ENCODE measurements around the gene CNNM1. TPM values are rescaled to one million over a fixed set of nuclear protein-coding genes. Genes with fewer than 3 reads are reported as not detected.
A peak's percentile ranks its signal among the peaks of the same experiment; 100 is the strongest.

Gene CNNM1
- total and polyA plus RNA-seq, 3 experiments from 2014 or later: 0.11 to 0.16 TPM; not detected in 1

DNA sequence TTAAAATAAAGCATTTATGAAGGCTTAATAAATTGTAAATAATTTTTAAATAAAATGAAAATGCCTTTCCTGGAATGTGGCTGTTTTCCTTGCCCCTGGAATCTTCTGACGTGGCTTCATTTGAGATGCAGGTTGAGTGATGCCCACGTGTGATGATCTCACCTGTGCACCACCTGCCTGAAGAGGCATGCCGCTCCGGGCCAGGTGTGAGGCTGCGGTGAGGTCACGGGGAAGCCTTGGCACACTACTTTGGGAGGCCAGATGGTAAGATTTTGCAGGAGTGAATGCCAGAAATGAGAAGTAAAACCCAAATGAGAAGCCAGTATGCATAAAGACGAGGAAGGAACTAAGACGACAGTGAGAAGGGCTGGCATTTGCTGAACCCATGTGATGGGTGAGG is 65.1 kb downstream of the CNNM1 start:
- Histone ChIP-seq H3K27me3 (ENCODE audit: insufficient read depth, low read length, poor library complexity, severe bottlenecking) (no peaks in the 10 kb centered on the region), H3K4me1 (ENCODE audit: insufficient read depth, low read length) (peaks cover 4% of the 10 kb centered on the region), H3K9me3 (ENCODE audit: low read length) (no peaks in the 10 kb centered on the region), H3K4me3 (ENCODE audit: low read length) (no peak overlapping the region), H3K36me3 (ENCODE audit: insufficient read depth, low read length) (peaks cover 6% of the 10 kb centered on the region), H3K27ac (ENCODE audit: low read depth, low read length) (no peak overlapping the region)
- peaks cover 0 to 3% (median 2%) of the 10 kb centered on the region in 3 donors for H3K4me1 Mint-ChIP-seq
- no peak for DNase-seq
- H3K4me3 Mint-ChIP-seq: no peak overlapping the region
- peak overlapping the region in 1 of 8 donors; percentile 50 for H3K27ac Mint-ChIP-seq
- no peaks in the 10 kb centered on the region for H3K9me3 Mint-ChIP-seq
- ChIA-PET CTCF (interaction anchor here (4.0 kb wide), 1 partner anchor 9 kb away, joined by 28 read pairs; no protein-coding TSS in a partner anchor), POLR2A (no interaction called here)
- peaks cover 0 to 34% (median 6%) of the 10 kb centered on the region in 3 donors for H3K36me3 Mint-ChIP-seq
- H3K27me3 Mint-ChIP-seq: no peaks in the 10 kb centered on the region

DNA sequence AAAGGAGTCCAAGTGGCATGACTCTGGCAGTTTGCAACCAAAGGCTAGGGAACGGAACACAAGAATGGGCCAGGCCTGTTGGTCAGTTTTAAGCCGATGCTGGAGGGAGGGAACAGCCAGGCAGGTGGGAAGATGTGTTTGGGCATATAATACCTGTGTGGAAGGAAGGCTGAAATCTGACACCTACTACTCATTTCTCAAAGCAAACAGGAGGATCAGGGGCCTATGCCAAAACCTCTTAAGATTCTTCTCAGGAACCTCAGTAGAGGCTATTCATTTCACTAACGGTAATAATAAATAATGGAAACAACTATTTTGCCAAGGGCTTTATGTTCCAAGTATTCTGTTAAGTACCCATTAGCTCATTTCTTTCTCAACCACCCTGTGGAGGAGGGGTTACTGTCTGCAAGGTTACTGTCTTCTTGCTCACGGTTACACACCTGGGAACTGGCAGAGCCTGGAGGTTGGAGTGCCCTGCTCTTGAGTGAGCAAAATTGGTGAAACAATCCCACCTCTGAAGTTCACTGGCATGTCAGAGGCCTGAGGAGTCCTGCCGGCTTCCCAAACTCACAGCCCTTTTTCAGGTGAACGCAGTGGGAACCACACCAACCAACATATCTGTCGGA is 65.7 kb downstream of the CNNM1 start:
- H3K27ac Mint-ChIP-seq: peak overlapping the region in 2 of 8 donors; percentile 39 to 50
- H3K27me3 Mint-ChIP-seq: no peaks in the 10 kb centered on the region

DNA sequence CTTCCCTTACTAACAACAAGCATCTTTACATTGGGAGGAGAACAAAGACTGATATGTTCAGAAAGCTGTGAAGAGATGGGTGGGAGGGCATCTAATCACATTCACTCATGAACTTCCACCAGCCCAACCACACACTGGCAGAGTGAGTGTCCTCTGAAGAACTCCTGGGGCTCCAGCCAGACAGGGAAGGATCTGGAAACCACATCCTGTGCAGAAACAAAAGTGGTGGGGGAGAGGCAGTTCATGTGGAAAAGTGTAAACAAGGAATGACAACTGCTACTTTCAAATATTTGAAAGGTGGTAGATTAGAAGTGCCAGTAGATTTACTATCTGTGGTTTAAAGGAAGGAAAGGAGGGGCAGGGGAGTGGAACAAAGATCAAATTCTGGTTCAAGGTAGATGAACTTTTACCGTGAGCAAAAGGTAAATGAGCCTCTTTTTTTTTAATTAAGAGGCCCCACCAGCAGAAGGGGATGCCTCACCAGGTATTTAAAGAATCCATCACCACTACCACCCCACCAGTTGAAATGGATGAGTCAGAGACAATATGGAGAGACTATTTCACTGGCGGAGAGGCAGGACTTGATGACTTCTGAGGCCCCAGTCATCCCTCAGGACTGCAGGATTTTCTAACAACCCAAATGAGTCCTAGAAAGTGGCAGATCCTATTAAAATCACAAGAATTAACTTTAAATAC is 66.7 kb downstream of the CNNM1 start:
- ChIA-PET CTCF (no interaction called here), POLR2A (no interaction called here)
- Histone ChIP-seq H3K27me3 (ENCODE audit: insufficient read depth, low read length, poor library complexity, severe bottlenecking) (no peaks in the 10 kb centered on the region), H3K4me1 (ENCODE audit: insufficient read depth, low read length) (peaks cover 4% of the 10 kb centered on the region), H3K9me3 (ENCODE audit: low read length) (no peaks in the 10 kb centered on the region), H3K36me3 (ENCODE audit: insufficient read depth, low read length) (peaks cover 9% of the 10 kb centered on the region), H3K27ac (ENCODE audit: low read depth, low read length) (no peak overlapping the region), H3K4me3 (ENCODE audit: low read length) (no peak overlapping the region)
- H3K27ac Mint-ChIP-seq: peak overlapping the region in 5 of 8 donors; percentile 0 to 84 (median 41)
- H3K9me3 Mint-ChIP-seq: no peaks in the 10 kb centered on the region
- no peak overlapping the region for H3K4me3 Mint-ChIP-seq
- peaks cover 0 to 48% (median 6%) of the 10 kb centered on the region in 3 donors for H3K36me3 Mint-ChIP-seq
- no peak for DNase-seq
- H3K27me3 Mint-ChIP-seq: no peaks in the 10 kb centered on the region
- H3K4me1 Mint-ChIP-seq: peaks cover 0 to 3% (median 2%) of the 10 kb centered on the region in 3 donors

More for the DNA sequence above, 65.7 kb downstream of the CNNM1 start:
- H3K36me3 ChIP-seq (ENCODE audit: insufficient read depth, low read length): peaks cover 9% of the 10 kb centered on the region
- H3K4me3 ChIP-seq (ENCODE audit: low read length): no peak overlapping the region
- Mint-ChIP-seq H3K9me3 (no peaks in the 10 kb centered on the region), H3K4me3 (no peak overlapping the region), H3K36me3 (peaks cover 0 to 40% (median 6%) of the 10 kb centered on the region in 3 donors), H3K4me1 (peaks cover 0 to 3% (median 2%) of the 10 kb centered on the region in 3 donors)
- no peaks in the 10 kb centered on the region for H3K27me3 ChIP-seq (ENCODE audit: insufficient read depth, low read length, poor library complexity, severe bottlenecking)
- H3K9me3 ChIP-seq (ENCODE audit: low read length): no peaks in the 10 kb centered on the region
- ChIA-PET CTCF (no interaction called here), POLR2A (no interaction called here)
- DNase-seq: no peak
- H3K27ac ChIP-seq (ENCODE audit: low read depth, low read length): no peak overlapping the region
- H3K4me1 ChIP-seq (ENCODE audit: insufficient read depth, low read length): peaks cover 4% of the 10 kb centered on the region

DNA sequence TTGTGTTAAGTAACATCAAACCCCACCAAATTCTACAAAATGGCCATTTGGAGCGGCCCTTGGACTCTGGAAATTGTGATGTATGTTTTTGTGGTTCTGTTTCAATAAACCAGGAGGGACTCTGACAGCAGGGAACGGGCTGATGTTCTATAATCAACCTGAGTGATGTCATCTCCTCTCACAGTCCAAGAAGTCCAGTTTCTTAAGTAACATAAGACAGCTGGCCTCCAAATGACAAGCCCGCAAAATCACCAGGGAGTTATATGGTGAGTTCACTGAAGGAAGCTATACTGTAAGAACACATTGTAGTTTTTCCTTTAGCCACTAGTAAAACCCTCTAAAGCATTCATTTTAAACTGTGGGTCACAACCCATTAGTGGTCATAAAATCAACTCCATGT is 67.3 kb downstream of the CNNM1 start:
- H3K4me1 Mint-ChIP-seq: peaks cover 0 to 3% (median 2%) of the 10 kb centered on the region in 3 donors

DNA sequence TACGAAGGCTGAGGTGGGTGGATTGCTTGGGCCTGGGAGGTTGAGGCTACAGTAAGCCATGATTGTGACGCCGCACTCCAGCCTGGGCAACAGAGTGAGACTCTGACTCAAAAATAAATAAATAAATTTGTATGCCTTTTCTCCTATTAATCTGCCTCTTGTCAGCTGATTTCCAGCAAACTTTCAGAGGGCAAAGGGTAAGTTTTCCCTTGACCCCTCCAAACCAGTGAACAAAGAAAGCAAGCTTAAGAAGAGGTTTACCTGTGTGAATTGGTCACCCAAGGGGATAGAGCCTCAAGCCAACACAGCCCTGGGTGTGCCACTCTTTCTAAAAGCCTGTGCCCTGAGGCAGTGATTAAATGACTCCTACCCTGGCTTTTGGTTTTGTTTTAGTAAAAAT is 70.5 kb downstream of the CNNM1 start:
- H3K4me3 Mint-ChIP-seq: no peak overlapping the region
- H3K27me3 ChIP-seq (ENCODE audit: insufficient read depth, low read length, poor library complexity, severe bottlenecking): no peaks in the 10 kb centered on the region
- no peak overlapping the region for H3K4me3 ChIP-seq (ENCODE audit: low read length)
- H3K9me3 Mint-ChIP-seq: no peaks in the 10 kb centered on the region
- peaks cover 17% of the 10 kb centered on the region for H3K36me3 ChIP-seq (ENCODE audit: insufficient read depth, low read length)
- no peaks in the 10 kb centered on the region for H3K27me3 Mint-ChIP-seq
- no peak overlapping the region for H3K27ac Mint-ChIP-seq
- peaks cover 5 to 82% (median 12%) of the 10 kb centered on the region in 3 donors for H3K36me3 Mint-ChIP-seq
- no peaks in the 10 kb centered on the region for H3K4me1 Mint-ChIP-seq
- no peak for DNase-seq
- H3K4me1 ChIP-seq (ENCODE audit: insufficient read depth, low read length): no peaks in the 10 kb centered on the region
- H3K27ac ChIP-seq (ENCODE audit: low read depth, low read length): no peak overlapping the region
- no peaks in the 10 kb centered on the region for H3K9me3 ChIP-seq (ENCODE audit: low read length)
- ChIA-PET POLR2A (no interaction called here), CTCF (no interaction called here)

More for the DNA sequence above, 67.3 kb downstream of the CNNM1 start:
- no peaks in the 10 kb centered on the region for H3K27me3 ChIP-seq (ENCODE audit: insufficient read depth, low read length, poor library complexity, severe bottlenecking)
- POLR2A ChIA-PET: no interaction called here
- H3K4me3 Mint-ChIP-seq: no peak overlapping the region
- H3K4me1 ChIP-seq (ENCODE audit: insufficient read depth, low read length): peaks cover 4% of the 10 kb centered on the region
- no peaks in the 10 kb centered on the region for H3K9me3 Mint-ChIP-seq
- no peak overlapping the region for H3K27ac Mint-ChIP-seq
- H3K4me3 ChIP-seq (ENCODE audit: low read length): no peak overlapping the region
- peaks cover 9% of the 10 kb centered on the region for H3K36me3 ChIP-seq (ENCODE audit: insufficient read depth, low read length)
- no peaks in the 10 kb centered on the region for H3K9me3 ChIP-seq (ENCODE audit: low read length)
- CTCF ChIA-PET: no interaction called here
- peaks cover 0 to 53% (median 6%) of the 10 kb centered on the region in 3 donors for H3K36me3 Mint-ChIP-seq
- DNase-seq: no peak
- no peaks in the 10 kb centered on the region for H3K27me3 Mint-ChIP-seq
- no peak overlapping the region for H3K27ac ChIP-seq (ENCODE audit: low read depth, low read length)

DNA sequence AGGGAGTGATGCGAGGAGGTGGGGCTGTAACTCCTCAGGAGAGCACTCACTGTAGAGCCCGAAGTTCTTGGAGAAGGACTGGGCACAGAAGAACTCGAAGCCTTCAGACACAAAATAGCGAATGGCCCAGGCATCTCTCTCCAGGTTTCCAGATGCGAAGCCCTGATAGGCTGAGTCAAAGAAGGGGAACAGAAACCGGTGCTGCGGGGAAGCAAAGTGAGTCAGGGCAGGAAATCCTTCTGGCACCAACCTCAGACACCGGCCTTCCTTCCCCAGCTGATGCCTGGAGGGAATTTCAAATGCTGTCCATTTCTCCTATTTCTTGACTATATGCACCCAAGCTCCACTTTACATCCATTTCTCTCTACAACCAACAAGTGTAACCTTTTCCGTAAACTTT is 74.5 kb downstream of the CNNM1 start:
- ChIA-PET POLR2A (no interaction called here), CTCF (interaction anchor here (5.1 kb wide), 1 partner anchor 11 kb away, joined by 28 read pairs; no protein-coding TSS in a partner anchor)
- H3K27me3 Mint-ChIP-seq: no peaks in the 10 kb centered on the region
- H3K9me3 Mint-ChIP-seq: no peaks in the 10 kb centered on the region
- no peak for DNase-seq
- no peak overlapping the region for H3K4me3 Mint-ChIP-seq
- no peaks in the 10 kb centered on the region for H3K4me1 Mint-ChIP-seq
- Histone ChIP-seq H3K4me1 (ENCODE audit: insufficient read depth, low read length) (no peaks in the 10 kb centered on the region), H3K36me3 (ENCODE audit: insufficient read depth, low read length) (peaks cover 27% of the 10 kb centered on the region), H3K9me3 (ENCODE audit: low read length) (no peaks in the 10 kb centered on the region), H3K27me3 (ENCODE audit: insufficient read depth, low read length, poor library complexity, severe bottlenecking) (no peaks in the 10 kb centered on the region), H3K4me3 (ENCODE audit: low read length) (no peak overlapping the region), H3K27ac (ENCODE audit: low read depth, low read length) (no peak overlapping the region)
- H3K36me3 Mint-ChIP-seq: peaks cover 19 to 87% (median 22%) of the 10 kb centered on the region in 3 donors
- H3K27ac Mint-ChIP-seq: no peak overlapping the region

DNA sequence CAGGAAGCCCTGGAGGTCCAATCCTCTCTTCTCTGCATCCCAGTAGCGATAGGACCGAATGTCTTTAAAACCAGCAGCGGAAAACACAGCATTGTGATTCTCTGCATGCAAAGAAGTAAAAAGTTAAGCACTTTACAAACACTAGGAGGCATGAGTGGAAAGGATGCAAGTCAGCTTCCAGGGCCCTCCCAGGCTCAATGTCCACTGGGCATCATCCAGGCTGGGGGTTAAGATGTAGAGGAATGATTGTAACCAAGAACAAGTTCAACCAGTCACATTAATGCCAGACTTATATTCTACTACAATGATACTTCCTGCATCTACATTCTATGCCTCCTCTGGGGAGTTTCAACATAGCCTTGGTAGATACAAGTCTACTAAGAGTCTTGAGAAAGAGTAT is 77.0 kb downstream of the CNNM1 start:
- ChIA-PET POLR2A (no interaction called here), CTCF (interaction anchor here (2.0 kb wide), 1 partner anchor 15 kb away, joined by 4 read pairs; no protein-coding TSS in a partner anchor)
- Histone ChIP-seq H3K27me3 (ENCODE audit: insufficient read depth, low read length, poor library complexity, severe bottlenecking) (no peaks in the 10 kb centered on the region), H3K4me1 (ENCODE audit: insufficient read depth, low read length) (no peaks in the 10 kb centered on the region), H3K9me3 (ENCODE audit: low read length) (no peaks in the 10 kb centered on the region), H3K36me3 (ENCODE audit: insufficient read depth, low read length) (peaks cover 19% of the 10 kb centered on the region), H3K27ac (ENCODE audit: low read depth, low read length) (no peak overlapping the region), H3K4me3 (ENCODE audit: low read length) (no peak overlapping the region)
- Mint-ChIP-seq H3K4me3 (no peak overlapping the region), H3K4me1 (no peaks in the 10 kb centered on the region), H3K27me3 (no peaks in the 10 kb centered on the region), H3K36me3 (peaks cover 19 to 76% (median 20%) of the 10 kb centered on the region in 3 donors), H3K27ac (no peak overlapping the region), H3K9me3 (no peaks in the 10 kb centered on the region)
- DNase-seq: no peak

DNA sequence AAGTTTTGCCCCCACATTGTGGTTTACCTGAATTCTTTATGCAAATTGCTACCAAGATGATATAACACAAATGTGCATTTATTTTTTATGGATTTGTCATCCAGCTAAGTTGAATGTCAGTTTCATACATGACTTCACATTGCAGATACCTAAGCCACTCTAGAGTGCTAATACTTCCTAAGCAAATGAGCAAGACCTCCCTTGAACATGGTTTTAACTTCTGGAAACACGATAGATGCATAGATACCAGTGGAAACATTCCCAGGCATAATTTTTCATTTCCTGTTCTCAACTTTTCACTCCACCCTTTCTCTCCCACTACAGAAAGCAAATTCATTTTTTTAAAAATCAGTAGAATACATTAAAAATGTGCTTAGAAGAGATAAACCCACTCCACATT is 81.0 kb downstream of the CNNM1 start:
- Histone ChIP-seq H3K36me3 (ENCODE audit: insufficient read depth, low read length) (peaks cover 11% of the 10 kb centered on the region), H3K4me3 (ENCODE audit: low read length) (no peak overlapping the region), H3K27ac (ENCODE audit: low read depth, low read length) (no peak overlapping the region), H3K27me3 (ENCODE audit: insufficient read depth, low read length, poor library complexity, severe bottlenecking) (no peaks in the 10 kb centered on the region), H3K4me1 (ENCODE audit: insufficient read depth, low read length) (no peaks in the 10 kb centered on the region), H3K9me3 (ENCODE audit: low read length) (no peaks in the 10 kb centered on the region)
- H3K4me3 Mint-ChIP-seq: no peak overlapping the region
- no peak overlapping the region for H3K27ac Mint-ChIP-seq
- H3K36me3 Mint-ChIP-seq: peaks cover 13 to 54% (median 15%) of the 10 kb centered on the region in 3 donors
- no peaks in the 10 kb centered on the region for H3K9me3 Mint-ChIP-seq
- no peak for DNase-seq
- ChIA-PET POLR2A (no interaction called here), CTCF (no interaction called here)
- H3K27me3 Mint-ChIP-seq: no peaks in the 10 kb centered on the region
- peaks cover 0 to 9% (median 3%) of the 10 kb centered on the region in 3 donors for H3K4me1 Mint-ChIP-seq

All from CD8-positive, alpha-beta memory T cell (primary cell).